ENCODE data around the gene PPWD1. TPM values are rescaled to one million over a fixed set of nuclear protein-coding genes. Genes with fewer than 3 reads are reported as not detected.

The PPWD1 gene
- total and polyA plus RNA-seq, 2 of the 13 experiments (the other 11 are each of a cell fraction or from before 2014, with no cell fraction given) = 7.4 to 44.3 TPM

DNA sequence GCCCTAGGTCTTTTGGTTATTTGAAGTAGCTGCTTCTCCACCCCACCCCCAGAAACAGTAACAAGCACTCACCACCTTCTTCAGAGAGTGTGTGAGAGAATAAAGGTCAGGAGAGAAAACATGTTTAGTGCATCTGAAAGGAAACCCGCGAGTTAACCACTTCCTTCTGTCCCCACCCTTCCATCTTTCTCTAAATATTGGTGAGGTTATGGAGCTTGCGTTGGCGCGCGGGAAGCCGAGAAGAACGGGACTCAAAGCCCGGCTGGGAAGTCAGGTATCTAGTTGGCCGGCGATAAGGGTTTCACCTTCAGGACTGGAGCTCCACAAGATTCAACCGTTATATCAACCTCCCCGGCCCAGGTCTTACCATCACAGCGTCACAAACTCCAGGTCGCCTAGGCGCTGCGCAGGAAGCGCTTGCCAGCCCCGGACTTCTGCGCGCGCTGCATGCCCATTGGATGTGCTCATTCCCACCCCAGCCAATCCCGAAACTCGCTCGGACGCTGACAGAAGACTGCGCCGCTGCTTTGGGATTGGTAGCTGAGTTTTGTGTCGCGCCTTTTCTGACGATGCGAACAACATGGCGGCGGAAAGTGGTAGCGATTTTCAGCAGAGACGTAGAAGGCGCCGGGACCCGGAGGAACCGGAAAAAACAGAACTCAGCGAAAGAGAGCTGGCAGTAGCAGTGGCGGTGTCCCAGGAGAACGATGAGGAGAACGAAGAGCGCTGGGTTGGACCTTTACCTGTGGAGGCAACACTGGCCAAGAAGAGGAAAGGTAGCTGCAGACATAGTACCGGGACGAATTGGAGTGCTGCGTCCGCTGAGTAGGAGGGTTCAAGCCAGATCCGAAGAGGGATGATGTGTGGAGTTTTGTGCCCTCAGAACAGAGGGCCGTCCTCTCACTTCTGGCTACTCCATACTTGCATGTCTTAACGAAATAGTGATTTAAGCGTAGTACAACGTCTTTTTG, at the start of gene PPWD1, which contains the start of gene CENPK (continued):
- TF ChIP-seq ZNF496 (CRISPR knock-in tag; IDR thresholded peaks at IDR 0.05; ENCODE audit: insufficient replicate concordance) = no peak
- peak; percentile 85; the same call in 1 of the 2 replicates for TF ChIP-seq ZNF124 (CRISPR knock-in tag; IDR thresholded peaks at IDR 0.05)
- TF ChIP-seq KDM5B (CRISPR knock-in tag; IDR thresholded peaks at IDR 0.05; ENCODE audit: borderline replicate concordance) = peak; percentile 61; the same call in 1 of the 2 replicates
- TF ChIP-seq RFX1 (IDR thresholded peaks at IDR 0.05) = no peak
- no peak for TF ChIP-seq ZNF552 (CRISPR knock-in tag; IDR thresholded peaks at IDR 0.05; ENCODE audit: borderline replicate concordance)
- TF ChIP-seq RAD51 (IDR thresholded peaks at IDR 0.05; ENCODE audit: borderline replicate concordance) = no peak
- peak; percentile 27; the same call in 1 of the 2 replicates for TF ChIP-seq ZNF614 (CRISPR knock-in tag; IDR thresholded peaks at IDR 0.05; ENCODE audit: borderline replicate concordance)
- TF ChIP-seq IKZF4 (CRISPR knock-in tag; IDR thresholded peaks at IDR 0.05; ENCODE audit: borderline replicate concordance, low read depth, not compliant biosample characterization) = peak; percentile 29
- TF ChIP-seq, protein P1, sequence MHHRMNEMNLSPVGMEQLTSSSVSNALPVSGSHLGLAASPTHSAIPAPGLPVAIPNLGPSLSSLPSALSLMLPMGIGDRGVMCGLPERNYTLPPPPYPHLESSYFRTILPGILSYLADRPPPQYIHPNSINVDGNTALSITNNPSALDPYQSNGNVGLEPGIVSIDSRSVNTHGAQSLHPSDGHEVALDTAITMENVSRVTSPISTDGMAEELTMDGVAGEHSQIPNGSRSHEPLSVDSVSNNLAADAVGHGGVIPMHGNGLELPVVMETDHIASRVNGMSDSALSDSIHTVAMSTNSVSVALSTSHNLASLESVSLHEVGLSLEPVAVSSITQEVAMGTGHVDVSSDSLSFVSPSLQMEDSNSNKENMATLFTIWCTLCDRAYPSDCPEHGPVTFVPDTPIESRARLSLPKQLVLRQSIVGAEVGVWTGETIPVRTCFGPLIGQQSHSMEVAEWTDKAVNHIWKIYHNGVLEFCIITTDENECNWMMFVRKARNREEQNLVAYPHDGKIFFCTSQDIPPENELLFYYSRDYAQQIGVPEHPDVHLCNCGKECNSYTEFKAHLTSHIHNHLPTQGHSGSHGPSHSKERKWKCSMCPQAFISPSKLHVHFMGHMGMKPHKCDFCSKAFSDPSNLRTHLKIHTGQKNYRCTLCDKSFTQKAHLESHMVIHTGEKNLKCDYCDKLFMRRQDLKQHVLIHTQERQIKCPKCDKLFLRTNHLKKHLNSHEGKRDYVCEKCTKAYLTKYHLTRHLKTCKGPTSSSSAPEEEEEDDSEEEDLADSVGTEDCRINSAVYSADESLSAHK (CRISPR knock-in tag; IDR thresholded peaks at IDR 0.05; ENCODE audit: borderline replicate concordance) = no peak
- no peak for TF ChIP-seq PHF5A (CRISPR knock-in tag; IDR thresholded peaks at IDR 0.05; ENCODE audit: low read depth, unreplicated experiment)
- no peak for TF ChIP-seq ZBTB7B (CRISPR knock-in tag; IDR thresholded peaks at IDR 0.05)
- TF ChIP-seq, protein P2, sequence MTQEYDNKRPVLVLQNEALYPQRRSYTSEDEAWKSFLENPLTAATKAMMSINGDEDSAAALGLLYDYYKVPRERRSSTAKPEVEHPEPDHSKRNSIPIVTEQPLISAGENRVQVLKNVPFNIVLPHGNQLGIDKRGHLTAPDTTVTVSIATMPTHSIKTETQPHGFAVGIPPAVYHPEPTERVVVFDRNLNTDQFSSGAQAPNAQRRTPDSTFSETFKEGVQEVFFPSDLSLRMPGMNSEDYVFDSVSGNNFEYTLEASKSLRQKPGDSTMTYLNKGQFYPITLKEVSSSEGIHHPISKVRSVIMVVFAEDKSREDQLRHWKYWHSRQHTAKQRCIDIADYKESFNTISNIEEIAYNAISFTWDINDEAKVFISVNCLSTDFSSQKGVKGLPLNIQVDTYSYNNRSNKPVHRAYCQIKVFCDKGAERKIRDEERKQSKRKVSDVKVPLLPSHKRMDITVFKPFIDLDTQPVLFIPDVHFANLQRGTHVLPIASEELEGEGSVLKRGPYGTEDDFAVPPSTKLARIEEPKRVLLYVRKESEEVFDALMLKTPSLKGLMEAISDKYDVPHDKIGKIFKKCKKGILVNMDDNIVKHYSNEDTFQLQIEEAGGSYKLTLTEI (CRISPR knock-in tag; conservative IDR thresholded peaks at IDR 0.05) = no peak
- TF ChIP-seq ZNF232 (CRISPR knock-in tag; IDR thresholded peaks at IDR 0.05; ENCODE audit: borderline replicate concordance) = peak; percentile 81; the same call in 1 of the 2 replicates
- TF ChIP-seq CC2D1A (CRISPR knock-in tag; IDR thresholded peaks at IDR 0.05) = 0 out of 2 replicates have a peak, but pooled peaks have one; percentile 74
- TF ChIP-seq, protein P3, sequence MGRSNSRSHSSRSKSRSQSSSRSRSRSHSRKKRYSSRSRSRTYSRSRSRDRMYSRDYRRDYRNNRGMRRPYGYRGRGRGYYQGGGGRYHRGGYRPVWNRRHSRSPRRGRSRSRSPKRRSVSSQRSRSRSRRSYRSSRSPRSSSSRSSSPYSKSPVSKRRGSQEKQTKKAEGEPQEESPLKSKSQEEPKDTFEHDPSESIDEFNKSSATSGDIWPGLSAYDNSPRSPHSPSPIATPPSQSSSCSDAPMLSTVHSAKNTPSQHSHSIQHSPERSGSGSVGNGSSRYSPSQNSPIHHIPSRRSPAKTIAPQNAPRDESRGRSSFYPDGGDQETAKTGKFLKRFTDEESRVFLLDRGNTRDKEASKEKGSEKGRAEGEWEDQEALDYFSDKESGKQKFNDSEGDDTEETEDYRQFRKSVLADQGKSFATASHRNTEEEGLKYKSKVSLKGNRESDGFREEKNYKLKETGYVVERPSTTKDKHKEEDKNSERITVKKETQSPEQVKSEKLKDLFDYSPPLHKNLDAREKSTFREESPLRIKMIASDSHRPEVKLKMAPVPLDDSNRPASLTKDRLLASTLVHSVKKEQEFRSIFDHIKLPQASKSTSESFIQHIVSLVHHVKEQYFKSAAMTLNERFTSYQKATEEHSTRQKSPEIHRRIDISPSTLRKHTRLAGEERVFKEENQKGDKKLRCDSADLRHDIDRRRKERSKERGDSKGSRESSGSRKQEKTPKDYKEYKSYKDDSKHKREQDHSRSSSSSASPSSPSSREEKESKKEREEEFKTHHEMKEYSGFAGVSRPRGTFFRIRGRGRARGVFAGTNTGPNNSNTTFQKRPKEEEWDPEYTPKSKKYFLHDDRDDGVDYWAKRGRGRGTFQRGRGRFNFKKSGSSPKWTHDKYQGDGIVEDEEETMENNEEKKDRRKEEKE (IDR thresholded peaks at IDR 0.05) = no peak
- peak in 1 of 2 experiments; percentile 89; a peak in 2 of 4 replicates for TF ChIP-seq KLF16 (CRISPR knock-in tag; IDR thresholded peaks at IDR 0.05)
- TF ChIP-seq, protein P4, sequence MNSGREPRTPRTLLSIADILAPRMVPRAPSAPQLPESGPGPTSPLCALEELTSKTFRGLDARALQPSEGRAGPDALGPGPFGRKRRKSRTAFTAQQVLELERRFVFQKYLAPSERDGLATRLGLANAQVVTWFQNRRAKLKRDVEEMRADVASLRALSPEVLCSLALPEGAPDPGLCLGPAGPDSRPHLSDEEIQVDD (CRISPR knock-in tag; IDR thresholded peaks at IDR 0.05; ENCODE audit: borderline replicate concordance) = peak; percentile 65; the same call in 1 of the 2 replicates
- TF ChIP-seq U2AF2 (IDR thresholded peaks at IDR 0.05; ENCODE audit: low read depth, low read length) = no peak

Data from HepG2 (cell line).